Measurements from ENCODE around the gene LRRC10B.

DNA sequence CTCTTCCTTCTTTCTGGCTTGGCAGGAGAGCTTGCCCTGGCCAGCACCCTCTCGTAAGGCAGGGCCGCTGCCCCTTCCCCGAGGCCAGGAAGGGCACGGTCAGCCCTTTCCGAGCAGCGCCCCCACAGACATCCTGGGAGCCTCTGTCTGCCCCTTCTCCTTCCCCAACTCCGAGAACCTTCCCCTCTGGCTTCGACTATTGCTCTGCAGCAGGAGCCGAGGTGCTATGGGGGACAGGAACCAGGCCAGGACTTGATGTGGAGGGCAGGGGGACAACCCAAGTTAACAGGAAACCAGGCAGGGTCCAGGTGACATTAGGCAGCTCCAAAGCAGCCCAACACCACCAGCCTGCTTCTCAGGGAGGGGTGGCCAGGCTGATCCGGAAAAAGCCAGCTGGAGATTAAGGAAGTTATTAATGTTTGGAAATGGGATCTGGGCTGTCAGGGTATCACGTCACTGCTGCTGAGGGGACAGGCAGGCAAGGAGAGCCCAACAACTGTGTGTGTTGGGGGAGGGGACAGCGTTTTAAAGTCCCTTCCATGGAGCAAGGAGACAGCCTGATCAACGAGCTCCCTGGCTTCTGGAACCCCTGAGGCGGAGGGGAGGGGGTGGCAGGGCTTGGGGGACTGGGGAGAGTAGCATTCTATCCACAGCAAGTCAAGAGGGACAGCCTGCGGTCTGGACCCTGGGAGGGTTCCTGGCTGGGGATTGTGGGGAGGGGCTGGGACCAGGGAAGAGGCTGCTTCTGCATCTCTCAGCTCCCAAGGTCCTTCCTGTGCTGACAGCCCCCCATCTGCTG lies 45.0 kb downstream of the LRRC10B start:
- TF ChIP-seq ZNF274 (IDR thresholded peaks at IDR 0.05; ENCODE audit: low read depth, low read length), result no peak
- TF ChIP-seq FOSL1 (IDR thresholded peaks at IDR 0.05; ENCODE audit: low read depth), result no peak
- TF ChIP-seq, protein P1, sequence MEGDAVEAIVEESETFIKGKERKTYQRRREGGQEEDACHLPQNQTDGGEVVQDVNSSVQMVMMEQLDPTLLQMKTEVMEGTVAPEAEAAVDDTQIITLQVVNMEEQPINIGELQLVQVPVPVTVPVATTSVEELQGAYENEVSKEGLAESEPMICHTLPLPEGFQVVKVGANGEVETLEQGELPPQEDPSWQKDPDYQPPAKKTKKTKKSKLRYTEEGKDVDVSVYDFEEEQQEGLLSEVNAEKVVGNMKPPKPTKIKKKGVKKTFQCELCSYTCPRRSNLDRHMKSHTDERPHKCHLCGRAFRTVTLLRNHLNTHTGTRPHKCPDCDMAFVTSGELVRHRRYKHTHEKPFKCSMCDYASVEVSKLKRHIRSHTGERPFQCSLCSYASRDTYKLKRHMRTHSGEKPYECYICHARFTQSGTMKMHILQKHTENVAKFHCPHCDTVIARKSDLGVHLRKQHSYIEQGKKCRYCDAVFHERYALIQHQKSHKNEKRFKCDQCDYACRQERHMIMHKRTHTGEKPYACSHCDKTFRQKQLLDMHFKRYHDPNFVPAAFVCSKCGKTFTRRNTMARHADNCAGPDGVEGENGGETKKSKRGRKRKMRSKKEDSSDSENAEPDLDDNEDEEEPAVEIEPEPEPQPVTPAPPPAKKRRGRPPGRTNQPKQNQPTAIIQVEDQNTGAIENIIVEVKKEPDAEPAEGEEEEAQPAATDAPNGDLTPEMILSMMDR (IDR thresholded peaks at IDR 0.05 in 2 of 3, conservative IDR thresholded peaks at IDR 0.05 in 1 of 3; ENCODE audit: borderline replicate concordance in 1 of 3, insufficient read depth in 1 of 3, low read depth in 2 of 3, low read length in 2 of 3), result no peak
- TF ChIP-seq SRF (IDR thresholded peaks at IDR 0.05; ENCODE audit: low read depth), result no peak
- TF ChIP-seq, protein P2, sequence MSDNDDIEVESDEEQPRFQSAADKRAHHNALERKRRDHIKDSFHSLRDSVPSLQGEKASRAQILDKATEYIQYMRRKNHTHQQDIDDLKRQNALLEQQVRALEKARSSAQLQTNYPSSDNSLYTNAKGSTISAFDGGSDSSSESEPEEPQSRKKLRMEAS (IDR thresholded peaks at IDR 0.05), result no peak
- TF ChIP-seq POLR2A (IDR thresholded peaks at IDR 0.05; ENCODE audit: borderline replicate concordance, extremely low read depth, insufficient read depth, insufficient read length), result no peak
- TF ChIP-seq, protein P3, sequence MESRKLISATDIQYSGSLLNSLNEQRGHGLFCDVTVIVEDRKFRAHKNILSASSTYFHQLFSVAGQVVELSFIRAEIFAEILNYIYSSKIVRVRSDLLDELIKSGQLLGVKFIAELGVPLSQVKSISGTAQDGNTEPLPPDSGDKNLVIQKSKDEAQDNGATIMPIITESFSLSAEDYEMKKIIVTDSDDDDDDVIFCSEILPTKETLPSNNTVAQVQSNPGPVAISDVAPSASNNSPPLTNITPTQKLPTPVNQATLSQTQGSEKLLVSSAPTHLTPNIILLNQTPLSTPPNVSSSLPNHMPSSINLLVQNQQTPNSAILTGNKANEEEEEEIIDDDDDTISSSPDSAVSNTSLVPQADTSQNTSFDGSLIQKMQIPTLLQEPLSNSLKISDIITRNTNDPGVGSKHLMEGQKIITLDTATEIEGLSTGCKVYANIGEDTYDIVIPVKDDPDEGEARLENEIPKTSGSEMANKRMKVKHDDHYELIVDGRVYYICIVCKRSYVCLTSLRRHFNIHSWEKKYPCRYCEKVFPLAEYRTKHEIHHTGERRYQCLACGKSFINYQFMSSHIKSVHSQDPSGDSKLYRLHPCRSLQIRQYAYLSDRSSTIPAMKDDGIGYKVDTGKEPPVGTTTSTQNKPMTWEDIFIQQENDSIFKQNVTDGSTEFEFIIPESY (IDR thresholded peaks at IDR 0.05; ENCODE audit: extremely low read depth, insufficient replicate concordance, low read length), result no peak
- TF ChIP-seq YY1 (IDR thresholded peaks at IDR 0.05; ENCODE audit: extremely low read depth, insufficient replicate concordance, low read depth, low read length), result no peak
- no peak for TF ChIP-seq POLR2AphosphoS5 (IDR thresholded peaks at IDR 0.05; ENCODE audit: low read depth, low read length)
- no peak for TF ChIP-seq ZFX (IDR thresholded peaks at IDR 0.05)
- TF ChIP-seq EGR1 (IDR thresholded peaks at IDR 0.05; ENCODE audit: low read depth), result no peak
- TF ChIP-seq EZH2phosphoT487 (IDR thresholded peaks at IDR 0.05; ENCODE audit: borderline replicate concordance), result no peak
- TF ChIP-seq CEBPB (IDR thresholded peaks at IDR 0.05; ENCODE audit: low read depth), result no peak

Data from HCT116 (cell line).